GM21576 (cell line): ENCODE results near the gene ALDH5A1.

ENCODE experiments used
- ATAC-seq: cut with Tn5 transposase; IDR thresholded peaks from one replicate; pipeline ENCODE4 v1.9.1; 2021; ENCODE audit warnings: mild to moderate bottlenecking, moderate library complexity; ENCODE audit not compliant: unreplicated experiment

Gene ALDH5A1

GRCh38 chr6:24522228-24523176, 27.7 kb downstream of the ALDH5A1 start:
- peak; percentile 41 for ATAC-seq

GRCh38 chr6:24524329-24524728, 29.6 kb downstream of the ALDH5A1 start:
- no peak for ATAC-seq

GRCh38 chr6:24524805-24525204, 30.0 kb downstream of the ALDH5A1 start:
- ATAC-seq = peak; percentile 30

- no peak for ATAC-seq
Measured at GRCh38 chr6:24529985-24530384, 35.2 kb downstream of the ALDH5A1 start.

GRCh38 chr6:24534329-24534728, 39.6 kb downstream of the ALDH5A1 start:
- no peak for ATAC-seq

- ATAC-seq = no peak
Measured at GRCh38 chr6:24535210-24535609, 40.4 kb downstream of the ALDH5A1 start.

GRCh38 chr6:24536466-24536865, 41.7 kb downstream of the ALDH5A1 start:
- no peak for ATAC-seq

GRCh38 chr6:24537082-24537699, 42.4 kb downstream of the ALDH5A1 start:
- ATAC-seq = no peak

GRCh38 chr6:24537771-24538385, 43.1 kb downstream of the ALDH5A1 start:
- ATAC-seq = no peak

GRCh38 chr6:24539416-24539815, 44.6 kb downstream of the ALDH5A1 start:
- ATAC-seq = no peak

GRCh38 chr6:24540197-24540596, 45.4 kb downstream of the ALDH5A1 start:
- no peak for ATAC-seq

- ATAC-seq = no peak
Measured at GRCh38 chr6:24543683-24544082, 48.9 kb downstream of the ALDH5A1 start.

GRCh38 chr6:24545183-24545582, 50.4 kb downstream of the ALDH5A1 start:
- no peak for ATAC-seq

- ATAC-seq = no peak
Measured at GRCh38 chr6:24545691-24546090, 50.9 kb downstream of the ALDH5A1 start.

GRCh38 chr6:24546439-24546838, 51.7 kb downstream of the ALDH5A1 start:
- ATAC-seq = no peak

GRCh38 chr6:24547243-24547642, 52.5 kb downstream of the ALDH5A1 start:
- ATAC-seq = no peak

GRCh38 chr6:24549158-24549557, 54.4 kb downstream of the ALDH5A1 start:
- ATAC-seq = no peak

GRCh38 chr6:24549674-24550353, 55.0 kb downstream of the ALDH5A1 start:
- ATAC-seq = no peak

- ATAC-seq = no peak
Measured at GRCh38 chr6:24551139-24551538, 56.4 kb downstream of the ALDH5A1 start.

- ATAC-seq = no peak
Measured at GRCh38 chr6:24554474-24554873, 59.7 kb downstream of the ALDH5A1 start.

- ATAC-seq = no peak
Measured at GRCh38 chr6:24558516-24558915, 63.7 kb downstream of the ALDH5A1 start.
